ENCODE measurements around the gene LOXL4.
"Not testable (repeated sequence)": the region's sequence is repeated elsewhere in the genome, so short reads cannot be mapped to it uniquely, and the experiment has no call there.

LOXL4 gene

DNA sequence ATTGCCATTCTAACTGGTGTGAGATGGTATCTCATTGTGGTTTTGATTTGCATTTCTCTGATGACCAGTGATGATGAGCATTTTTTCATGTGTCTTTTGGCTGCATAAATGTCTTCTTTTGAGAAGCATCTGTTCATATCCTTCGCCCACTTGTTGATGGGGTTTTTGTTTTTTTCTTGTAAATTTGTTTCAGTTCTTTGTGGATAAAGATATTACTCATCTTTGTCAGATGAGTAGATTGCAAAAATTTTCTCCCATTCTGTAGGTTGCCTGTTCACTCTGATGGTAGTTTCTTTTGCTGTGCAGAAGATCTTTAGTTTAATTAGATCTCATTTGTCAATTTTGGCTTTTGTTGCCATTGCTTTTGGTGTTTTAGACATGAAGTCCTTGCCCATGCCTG is 39.7 kb downstream of the LOXL4 start:
- H3K27ac ChIP-seq (ENCODE audit: low read depth in 2 of 2, low read length in 2 of 2); H3K9me3 ChIP-seq (ENCODE audit: control insufficient read depth in 2 of 2, low read length in 2 of 2); H3K27me3 ChIP-seq (ENCODE audit: control insufficient read depth in 2 of 2, insufficient read depth in 2 of 2, low read length in 2 of 2); H3K4me3 ChIP-seq (ENCODE audit: low read length in 2 of 2); H3K9ac ChIP-seq (ENCODE audit: low read depth in 1 of 2, low read length in 2 of 2); H3K36me3 ChIP-seq (ENCODE audit: control insufficient read depth in 2 of 2, insufficient read depth in 2 of 2, low read length in 2 of 2); H3K4me1 ChIP-seq (ENCODE audit: control insufficient read depth in 2 of 2, insufficient read depth in 2 of 2, low read length in 2 of 2): not testable (repeated sequence)

DNA sequence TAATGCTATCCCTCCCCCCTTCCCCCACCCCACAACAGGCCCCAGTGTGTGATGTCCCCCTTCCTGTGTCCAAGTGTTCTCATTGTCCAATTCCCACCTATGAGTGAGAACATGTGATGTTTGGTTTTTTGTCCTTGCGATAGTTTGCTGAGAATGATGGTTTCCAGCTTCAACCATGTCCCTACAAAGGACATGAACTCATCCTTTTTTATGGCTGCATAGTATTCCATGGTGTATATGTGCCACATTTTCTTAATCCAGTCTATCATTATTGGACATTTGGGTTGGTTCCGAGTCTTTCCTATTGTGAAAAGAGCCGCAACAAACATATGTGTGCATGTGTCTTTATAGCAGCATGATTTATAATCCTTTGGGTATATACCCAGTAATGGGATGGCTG is 40.3 kb downstream of the LOXL4 start:
- H3K36me3 ChIP-seq (ENCODE audit: control insufficient read depth in 2 of 2, insufficient read depth in 2 of 2, low read length in 2 of 2); H3K27me3 ChIP-seq (ENCODE audit: control insufficient read depth in 2 of 2, insufficient read depth in 2 of 2, low read length in 2 of 2); H3K9ac ChIP-seq (ENCODE audit: low read depth in 1 of 2, low read length in 2 of 2); H3K4me1 ChIP-seq (ENCODE audit: control insufficient read depth in 2 of 2, insufficient read depth in 2 of 2, low read length in 2 of 2); H3K27ac ChIP-seq (ENCODE audit: low read depth in 2 of 2, low read length in 2 of 2); H3K4me3 ChIP-seq (ENCODE audit: low read length in 2 of 2); H3K9me3 ChIP-seq (ENCODE audit: control insufficient read depth in 2 of 2, low read length in 2 of 2): not testable (repeated sequence)

DNA sequence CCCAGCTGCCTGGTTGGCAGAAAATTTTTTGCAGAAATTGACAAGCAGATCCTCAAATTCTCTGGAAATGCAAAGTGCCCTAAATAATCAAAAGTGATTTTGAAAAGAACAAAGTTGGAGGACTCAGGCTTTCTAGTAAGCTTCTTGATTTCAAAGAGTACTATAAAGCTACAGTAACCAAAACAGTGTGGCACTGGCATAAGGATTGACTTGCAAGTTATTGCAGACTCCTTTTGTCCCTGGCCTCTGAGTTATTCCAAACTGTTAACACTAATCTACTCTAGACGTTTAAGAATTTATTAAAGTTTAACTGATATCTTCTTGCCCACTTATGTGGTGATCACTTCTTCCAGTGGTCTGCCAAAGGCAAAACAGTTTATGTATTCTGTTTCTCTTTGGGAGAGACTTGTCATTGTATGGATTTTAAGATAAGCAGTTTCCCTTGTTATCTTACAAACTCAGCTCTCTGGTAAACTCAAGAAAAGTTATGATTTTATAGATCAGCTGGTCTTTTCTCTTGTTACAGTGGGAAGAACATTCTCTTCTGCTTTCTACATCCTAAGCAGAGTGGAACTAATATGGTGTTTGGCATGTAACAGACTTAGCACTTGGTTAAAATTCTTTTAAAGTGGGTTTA is 41.4 kb downstream of the LOXL4 start:
- no peaks in the 10 kb centered on the region for H3K4me1 ChIP-seq (ENCODE audit: control insufficient read depth in 2 of 2, insufficient read depth in 2 of 2, low read length in 2 of 2)
- H3K27me3 ChIP-seq (ENCODE audit: control insufficient read depth in 2 of 2, insufficient read depth in 2 of 2, low read length in 2 of 2) = no peaks in the 10 kb centered on the region
- no peak overlapping the region for H3K9ac ChIP-seq (ENCODE audit: low read depth in 1 of 2, low read length in 2 of 2)
- H3K36me3 ChIP-seq (ENCODE audit: control insufficient read depth in 2 of 2, insufficient read depth in 2 of 2, low read length in 2 of 2) = peaks cover 0 to 3% of the 10 kb centered on the region in 2 donors
- no peaks in the 10 kb centered on the region for H3K9me3 ChIP-seq (ENCODE audit: control insufficient read depth in 2 of 2, low read length in 2 of 2)
- H3K27ac ChIP-seq (ENCODE audit: low read depth in 2 of 2, low read length in 2 of 2) = no peak overlapping the region
- no peak overlapping the region for H3K4me3 ChIP-seq (ENCODE audit: low read length in 2 of 2)

DNA sequence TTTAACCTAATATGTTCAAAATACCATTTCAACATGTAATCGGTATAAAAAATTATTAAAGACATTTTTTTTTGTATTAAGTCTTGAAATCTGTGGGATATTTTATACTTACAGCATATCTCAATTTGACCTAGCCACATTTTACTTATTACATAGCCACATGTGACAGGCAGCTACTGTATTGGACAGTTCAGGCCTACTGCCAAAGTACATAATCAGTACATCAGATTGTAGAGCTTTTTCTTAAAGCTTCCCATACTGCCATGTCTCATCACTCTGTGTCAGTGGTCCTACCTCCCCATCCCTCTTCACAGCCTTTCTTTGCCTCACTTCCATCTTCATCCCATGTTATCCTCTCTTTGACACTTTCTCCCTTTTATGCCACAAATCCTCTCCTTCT is 43.0 kb downstream of the LOXL4 start:
- Histone ChIP-seq H3K27me3 (ENCODE audit: control insufficient read depth in 2 of 2, insufficient read depth in 2 of 2, low read length in 2 of 2) (no peaks in the 10 kb centered on the region), H3K4me1 (ENCODE audit: control insufficient read depth in 2 of 2, insufficient read depth in 2 of 2, low read length in 2 of 2) (no peaks in the 10 kb centered on the region), H3K4me3 (ENCODE audit: low read length in 2 of 2) (no peak overlapping the region), H3K9me3 (ENCODE audit: control insufficient read depth in 2 of 2, low read length in 2 of 2) (no peaks in the 10 kb centered on the region), H3K27ac (ENCODE audit: low read depth in 2 of 2, low read length in 2 of 2) (no peak overlapping the region), H3K9ac (ENCODE audit: low read depth in 1 of 2, low read length in 2 of 2) (no peak overlapping the region), H3K36me3 (ENCODE audit: control insufficient read depth in 2 of 2, insufficient read depth in 2 of 2, low read length in 2 of 2) (no peaks in the 10 kb centered on the region)

DNA sequence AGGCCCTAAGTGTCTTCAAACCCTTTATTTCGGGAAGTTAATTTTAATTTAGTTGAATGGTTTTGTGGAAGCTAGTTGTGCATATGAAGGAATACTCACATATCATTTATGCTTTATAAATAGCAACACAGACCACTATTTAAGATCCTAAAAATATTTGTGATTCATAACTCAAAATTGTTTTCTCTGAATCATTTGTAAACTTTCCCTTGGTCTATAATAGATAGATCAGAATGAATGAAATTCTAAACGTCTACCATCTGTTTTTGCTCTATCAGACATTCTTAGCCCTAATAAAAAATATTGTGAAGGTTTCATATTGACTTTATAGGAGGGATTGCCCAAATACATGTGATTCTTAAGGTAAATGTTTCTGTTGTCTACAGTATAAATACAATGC is 43.5 kb downstream of the LOXL4 start:
- Histone ChIP-seq H3K36me3 (ENCODE audit: control insufficient read depth in 2 of 2, insufficient read depth in 2 of 2, low read length in 2 of 2) (no peaks in the 10 kb centered on the region), H3K4me1 (ENCODE audit: control insufficient read depth in 2 of 2, insufficient read depth in 2 of 2, low read length in 2 of 2) (no peaks in the 10 kb centered on the region), H3K27me3 (ENCODE audit: control insufficient read depth in 2 of 2, insufficient read depth in 2 of 2, low read length in 2 of 2) (no peaks in the 10 kb centered on the region), H3K9ac (ENCODE audit: low read depth in 1 of 2, low read length in 2 of 2) (no peak overlapping the region), H3K27ac (ENCODE audit: low read depth in 2 of 2, low read length in 2 of 2) (no peak overlapping the region), H3K9me3 (ENCODE audit: control insufficient read depth in 2 of 2, low read length in 2 of 2) (no peaks in the 10 kb centered on the region), H3K4me3 (ENCODE audit: low read length in 2 of 2) (no peak overlapping the region)

DNA sequence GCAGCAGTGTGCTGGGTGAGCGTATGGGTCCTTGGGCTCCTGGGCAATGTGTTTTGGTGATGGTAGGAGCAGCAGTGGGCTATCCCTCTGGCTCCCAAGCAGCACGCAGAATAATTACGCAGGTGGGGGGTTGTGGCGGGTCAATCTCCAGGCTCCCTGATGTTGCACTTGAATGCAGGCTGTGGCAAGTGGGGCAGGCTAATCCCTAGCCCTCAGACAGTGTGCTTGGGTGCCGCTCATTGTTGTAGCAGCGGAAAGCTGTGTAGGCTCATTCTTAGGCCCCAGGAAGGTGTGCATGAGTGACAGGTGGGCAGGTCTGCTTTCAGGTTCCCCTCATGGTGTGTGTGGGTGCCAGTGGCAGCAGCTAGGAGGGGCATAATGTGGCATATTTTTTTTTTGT is 44.1 kb downstream of the LOXL4 start:
- Histone ChIP-seq H3K4me3 (ENCODE audit: low read length in 2 of 2) (no peak overlapping the region), H3K27ac (ENCODE audit: low read depth in 2 of 2, low read length in 2 of 2) (no peak overlapping the region), H3K4me1 (ENCODE audit: control insufficient read depth in 2 of 2, insufficient read depth in 2 of 2, low read length in 2 of 2) (no peaks in the 10 kb centered on the region), H3K9me3 (ENCODE audit: control insufficient read depth in 2 of 2, low read length in 2 of 2) (no peaks in the 10 kb centered on the region), H3K27me3 (ENCODE audit: control insufficient read depth in 2 of 2, insufficient read depth in 2 of 2, low read length in 2 of 2) (no peaks in the 10 kb centered on the region), H3K9ac (ENCODE audit: low read depth in 1 of 2, low read length in 2 of 2) (no peak overlapping the region), H3K36me3 (ENCODE audit: control insufficient read depth in 2 of 2, insufficient read depth in 2 of 2, low read length in 2 of 2) (no peaks in the 10 kb centered on the region)

DNA sequence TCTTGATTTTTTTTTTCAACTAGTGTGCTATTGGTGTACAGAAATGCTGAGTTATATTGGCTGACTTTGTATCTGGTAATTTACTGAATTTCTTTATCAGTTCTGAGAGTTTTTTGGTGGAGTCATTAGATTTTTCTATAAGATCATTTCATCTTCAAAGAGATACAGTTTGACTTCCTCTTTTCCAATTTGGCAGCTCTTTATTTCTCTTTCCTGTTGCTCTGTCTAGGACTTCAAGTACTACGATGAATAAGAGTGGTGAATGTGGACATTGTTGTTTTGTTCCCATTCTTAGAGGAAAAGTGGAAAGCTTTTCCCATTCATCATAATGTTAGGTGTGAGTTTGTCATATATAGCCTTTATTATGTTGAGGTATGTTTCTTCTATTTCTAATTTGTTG is 50.2 kb downstream of the LOXL4 start:
- Histone ChIP-seq H3K36me3 (ENCODE audit: control insufficient read depth in 2 of 2, insufficient read depth in 2 of 2, low read length in 2 of 2) (no peaks in the 10 kb centered on the region), H3K9me3 (ENCODE audit: control insufficient read depth in 2 of 2, low read length in 2 of 2) (no peaks in the 10 kb centered on the region), H3K4me3 (ENCODE audit: low read length in 2 of 2) (no peak overlapping the region), H3K9ac (ENCODE audit: low read depth in 1 of 2, low read length in 2 of 2) (no peak overlapping the region), H3K4me1 (ENCODE audit: control insufficient read depth in 2 of 2, insufficient read depth in 2 of 2, low read length in 2 of 2) (no peaks in the 10 kb centered on the region), H3K27me3 (ENCODE audit: control insufficient read depth in 2 of 2, insufficient read depth in 2 of 2, low read length in 2 of 2) (no peaks in the 10 kb centered on the region), H3K27ac (ENCODE audit: low read depth in 2 of 2, low read length in 2 of 2) (no peak overlapping the region)

DNA sequence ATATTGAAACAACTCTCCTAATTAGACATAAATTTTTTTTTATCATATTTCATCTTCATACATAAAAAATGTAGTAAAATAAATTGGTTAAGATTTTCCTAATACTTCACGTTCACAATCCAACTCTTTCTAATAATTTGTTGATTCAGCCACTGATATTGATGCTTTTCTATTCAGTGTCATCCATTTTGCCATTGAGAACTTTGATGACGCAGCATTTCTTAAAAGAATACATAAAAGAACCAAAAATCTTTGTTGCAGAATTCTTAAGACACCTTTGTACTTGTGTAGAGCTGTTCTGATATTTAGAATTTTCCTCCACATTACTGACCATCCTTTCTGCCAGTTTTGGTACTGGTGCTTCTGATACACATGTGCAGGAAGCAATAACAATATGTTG is 52.6 kb downstream of the LOXL4 start:
- H3K36me3 ChIP-seq (ENCODE audit: control insufficient read depth in 2 of 2, insufficient read depth in 2 of 2, low read length in 2 of 2) = peaks cover 0 to 8% of the 10 kb centered on the region in 2 donors
- no peaks in the 10 kb centered on the region for H3K4me1 ChIP-seq (ENCODE audit: control insufficient read depth in 2 of 2, insufficient read depth in 2 of 2, low read length in 2 of 2)
- H3K9ac ChIP-seq (ENCODE audit: low read depth in 1 of 2, low read length in 2 of 2) = no peak overlapping the region
- no peaks in the 10 kb centered on the region for H3K27me3 ChIP-seq (ENCODE audit: control insufficient read depth in 2 of 2, insufficient read depth in 2 of 2, low read length in 2 of 2)
- H3K27ac ChIP-seq (ENCODE audit: low read depth in 2 of 2, low read length in 2 of 2) = no peak overlapping the region
- no peaks in the 10 kb centered on the region for H3K9me3 ChIP-seq (ENCODE audit: control insufficient read depth in 2 of 2, low read length in 2 of 2)
- no peak overlapping the region for H3K4me3 ChIP-seq (ENCODE audit: low read length in 2 of 2)

DNA sequence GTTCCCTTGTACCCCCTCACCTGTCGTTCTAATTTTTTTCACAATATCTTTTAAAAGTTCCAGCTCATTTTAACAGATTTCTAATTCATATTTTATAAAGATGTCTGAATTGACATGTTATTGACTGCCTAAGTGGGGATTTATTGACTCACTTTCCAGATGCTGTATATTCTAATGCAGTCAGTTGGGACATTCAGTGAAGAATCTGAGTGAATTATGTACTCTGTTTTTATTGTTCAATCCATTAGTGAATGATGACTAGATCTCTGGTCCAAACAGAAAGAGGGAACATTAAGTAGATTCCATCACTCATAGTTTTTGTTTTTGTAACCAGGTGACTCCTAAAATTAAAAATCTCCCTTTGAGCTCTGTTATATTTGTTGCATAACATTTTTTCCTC is 54.3 kb downstream of the LOXL4 start:
- no peak overlapping the region for H3K9ac ChIP-seq (ENCODE audit: low read depth in 1 of 2, low read length in 2 of 2)
- H3K4me1 ChIP-seq (ENCODE audit: control insufficient read depth in 2 of 2, insufficient read depth in 2 of 2, low read length in 2 of 2) = peaks cover 4 to 5% of the 10 kb centered on the region in 2 donors
- H3K27ac ChIP-seq (ENCODE audit: low read depth in 2 of 2, low read length in 2 of 2) = no peak overlapping the region
- no peaks in the 10 kb centered on the region for H3K9me3 ChIP-seq (ENCODE audit: control insufficient read depth in 2 of 2, low read length in 2 of 2)
- H3K4me3 ChIP-seq (ENCODE audit: low read length in 2 of 2) = no peak overlapping the region
- peaks cover 3 to 11% of the 10 kb centered on the region in 2 donors for H3K36me3 ChIP-seq (ENCODE audit: control insufficient read depth in 2 of 2, insufficient read depth in 2 of 2, low read length in 2 of 2)
- no peaks in the 10 kb centered on the region for H3K27me3 ChIP-seq (ENCODE audit: control insufficient read depth in 2 of 2, insufficient read depth in 2 of 2, low read length in 2 of 2)

DNA sequence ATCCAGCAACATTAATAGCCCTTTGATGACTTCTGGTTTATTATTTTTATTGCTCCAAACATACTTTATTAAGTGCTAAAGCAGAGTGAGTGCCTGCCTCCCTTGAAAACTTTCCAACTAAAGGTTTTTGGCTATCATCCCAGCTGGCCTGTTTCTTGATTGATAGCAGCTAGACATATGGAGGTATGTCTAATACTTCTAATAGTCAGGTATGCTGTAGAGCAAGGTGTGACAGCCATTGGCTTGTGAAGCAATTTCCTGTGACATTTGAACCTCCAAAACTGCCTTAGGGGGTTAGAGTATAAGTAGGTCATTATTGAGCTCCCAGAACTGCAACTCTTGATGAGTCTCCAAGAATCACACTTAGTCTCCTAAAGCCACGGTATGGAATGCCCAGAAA is 55.8 kb downstream of the LOXL4 start:
- H3K9me3 ChIP-seq (ENCODE audit: control insufficient read depth in 2 of 2, low read length in 2 of 2) = no peaks in the 10 kb centered on the region

DNA sequence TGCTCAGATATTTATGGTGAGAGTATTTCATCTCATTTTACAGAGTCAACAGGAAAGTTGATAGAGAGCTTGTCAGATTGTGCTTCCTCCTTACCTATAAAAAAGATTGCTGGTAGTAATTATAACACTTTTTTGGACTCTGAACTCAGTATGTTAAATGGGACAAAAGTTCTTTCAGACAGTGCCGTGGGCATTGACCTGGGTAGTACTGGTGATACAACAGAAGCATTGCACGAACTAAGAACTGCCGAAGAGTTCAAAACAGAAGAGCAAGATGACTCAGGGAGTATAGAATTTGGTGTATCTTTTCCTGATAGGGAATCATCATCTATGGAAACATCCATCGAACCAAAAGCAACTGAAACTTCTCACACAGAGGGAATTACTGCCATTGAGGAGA is 58.6 kb downstream of the LOXL4 start:
- Histone ChIP-seq H3K27me3 (ENCODE audit: control insufficient read depth in 2 of 2, insufficient read depth in 2 of 2, low read length in 2 of 2) (no peaks in the 10 kb centered on the region), H3K27ac (ENCODE audit: low read depth in 2 of 2, low read length in 2 of 2) (no peak overlapping the region)

More for the DNA sequence above, 55.8 kb downstream of the LOXL4 start:
- Histone ChIP-seq H3K27ac (ENCODE audit: low read depth in 2 of 2, low read length in 2 of 2) (no peak overlapping the region), H3K27me3 (ENCODE audit: control insufficient read depth in 2 of 2, insufficient read depth in 2 of 2, low read length in 2 of 2) (no peaks in the 10 kb centered on the region), H3K4me3 (ENCODE audit: low read length in 2 of 2) (no peak overlapping the region), H3K4me1 (ENCODE audit: control insufficient read depth in 2 of 2, insufficient read depth in 2 of 2, low read length in 2 of 2) (peaks cover 4 to 6% of the 10 kb centered on the region in 2 donors), H3K9ac (ENCODE audit: low read depth in 1 of 2, low read length in 2 of 2) (no peak overlapping the region), H3K36me3 (ENCODE audit: control insufficient read depth in 2 of 2, insufficient read depth in 2 of 2, low read length in 2 of 2) (peaks cover 8 to 11% of the 10 kb centered on the region in 2 donors)

More for the DNA sequence above, 58.6 kb downstream of the LOXL4 start:
- Histone ChIP-seq H3K9me3 (ENCODE audit: control insufficient read depth in 2 of 2, low read length in 2 of 2) (no peaks in the 10 kb centered on the region), H3K36me3 (ENCODE audit: control insufficient read depth in 2 of 2, insufficient read depth in 2 of 2, low read length in 2 of 2) (peaks cover 8 to 11% of the 10 kb centered on the region in 2 donors), H3K4me3 (ENCODE audit: low read length in 2 of 2) (no peak overlapping the region), H3K4me1 (ENCODE audit: control insufficient read depth in 2 of 2, insufficient read depth in 2 of 2, low read length in 2 of 2) (peaks cover 4 to 6% of the 10 kb centered on the region in 2 donors), H3K9ac (ENCODE audit: low read depth in 1 of 2, low read length in 2 of 2) (no peak overlapping the region)
